HG03066 (cell line): ENCODE measurements around the gene MAT2A.
A peak's percentile ranks its signal among the peaks of the same experiment; 100 is the strongest.
"Not testable (repeated sequence)": the region's sequence is repeated elsewhere in the genome, so short reads cannot be mapped to it uniquely, and the experiment has no call there.

Experiments
- ATAC-seq: cut with Tn5 transposase; IDR thresholded peaks from one replicate; pipeline ENCODE4 v1.9.1; 2021; ENCODE audit warnings: low read depth; ENCODE audit not compliant: unreplicated experiment

Gene MAT2A

DNA sequence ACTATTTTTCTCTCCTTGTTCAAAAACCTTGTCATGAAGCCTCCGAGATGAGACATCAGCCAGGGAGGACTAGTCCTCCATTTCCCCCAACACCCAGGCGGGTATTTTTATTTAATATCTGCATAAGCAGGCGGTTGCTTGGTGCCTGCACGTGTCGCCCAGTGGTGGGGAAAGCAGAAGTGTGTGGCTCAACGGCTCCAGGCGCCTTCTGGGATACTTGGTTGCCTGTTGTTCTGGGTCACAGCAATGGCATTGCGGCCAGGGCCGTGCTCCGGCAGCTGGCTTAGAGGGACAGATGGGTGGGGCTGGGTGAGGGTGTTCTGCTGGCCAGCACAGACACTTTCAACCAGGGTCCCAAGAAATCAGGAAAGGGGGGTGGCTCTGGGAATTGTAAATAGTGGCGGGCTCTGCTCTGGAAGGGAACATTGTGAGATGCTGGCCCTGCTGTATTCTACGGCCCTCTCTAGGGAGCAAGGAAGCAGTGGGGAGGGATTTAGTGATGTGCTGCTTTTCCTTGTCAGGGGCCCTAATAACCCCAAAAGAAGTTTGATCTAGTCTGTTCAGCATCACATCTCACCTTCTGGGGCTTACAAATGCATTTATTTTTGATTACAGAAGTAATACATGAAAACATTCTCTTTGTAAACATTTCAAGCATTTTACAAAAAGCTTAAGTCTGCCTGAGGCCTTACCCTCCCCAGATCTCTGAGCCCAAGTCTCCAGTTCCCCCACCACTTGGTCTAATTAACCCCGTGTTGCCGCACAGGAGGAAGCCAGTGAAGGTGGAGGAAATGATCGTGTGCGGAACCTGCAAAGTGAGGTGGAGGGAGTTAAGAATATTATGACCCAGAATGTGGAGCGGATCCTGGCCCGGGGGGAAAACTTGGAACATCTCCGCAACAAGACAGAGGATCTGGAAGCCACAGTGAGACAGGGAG lies 39.5 kb downstream of the MAT2A start:
- ATAC-seq: peak; percentile 35

DNA sequence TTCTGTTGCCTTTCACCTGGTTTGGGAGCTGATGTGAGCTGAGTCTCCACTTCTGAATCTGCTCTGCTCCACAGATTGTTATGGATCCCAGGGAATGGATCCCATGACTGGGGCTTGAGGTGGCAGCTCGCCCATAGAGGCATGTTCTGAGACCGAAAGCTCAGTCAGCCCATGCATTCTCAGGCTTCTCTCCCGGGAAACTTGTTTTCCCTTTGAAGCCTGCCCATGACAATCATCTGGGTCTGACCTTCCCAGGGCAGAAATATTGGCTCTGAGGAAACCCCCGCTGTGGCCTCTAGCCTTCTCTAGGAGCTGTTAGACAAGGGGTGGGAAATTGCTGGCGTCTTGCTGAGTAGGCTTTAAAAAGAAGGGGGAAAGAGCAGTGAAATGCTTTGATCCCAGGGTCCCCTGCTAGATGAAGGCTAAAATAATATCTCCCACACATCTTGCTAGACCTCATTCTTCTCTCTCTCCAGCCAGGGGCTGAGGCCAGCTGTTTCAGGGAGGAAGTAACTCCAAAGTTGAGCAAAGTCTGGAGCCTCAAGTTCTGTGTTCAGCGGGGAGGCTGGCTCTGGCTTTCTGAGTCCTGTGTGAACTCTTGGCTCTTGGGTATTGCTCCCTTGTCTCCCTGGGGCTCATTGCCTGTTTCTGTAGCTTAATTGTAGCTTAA lies 40.4 kb downstream of the MAT2A start:
- ATAC-seq: no peak

DNA sequence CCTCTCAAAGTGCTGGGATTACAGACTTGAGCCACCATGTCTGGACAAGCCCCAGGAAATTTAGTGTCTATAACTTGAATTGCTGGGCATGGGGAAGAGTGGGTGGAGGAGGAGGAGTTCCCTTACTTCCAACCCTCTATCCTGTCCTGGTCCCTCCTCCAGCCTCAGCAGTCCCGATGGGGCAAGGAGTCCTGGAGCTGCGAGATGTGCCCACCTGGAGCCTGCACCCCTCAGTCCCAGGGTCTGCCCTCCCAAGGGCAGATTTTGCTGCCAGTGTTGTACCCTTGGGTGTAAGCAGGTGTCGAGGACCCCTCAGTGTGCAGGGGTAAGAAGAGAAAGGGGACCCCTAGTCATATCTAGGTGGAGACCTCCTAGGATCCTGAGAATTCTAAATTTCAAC lies 41.2 kb downstream of the MAT2A start:
- no peak for ATAC-seq

DNA sequence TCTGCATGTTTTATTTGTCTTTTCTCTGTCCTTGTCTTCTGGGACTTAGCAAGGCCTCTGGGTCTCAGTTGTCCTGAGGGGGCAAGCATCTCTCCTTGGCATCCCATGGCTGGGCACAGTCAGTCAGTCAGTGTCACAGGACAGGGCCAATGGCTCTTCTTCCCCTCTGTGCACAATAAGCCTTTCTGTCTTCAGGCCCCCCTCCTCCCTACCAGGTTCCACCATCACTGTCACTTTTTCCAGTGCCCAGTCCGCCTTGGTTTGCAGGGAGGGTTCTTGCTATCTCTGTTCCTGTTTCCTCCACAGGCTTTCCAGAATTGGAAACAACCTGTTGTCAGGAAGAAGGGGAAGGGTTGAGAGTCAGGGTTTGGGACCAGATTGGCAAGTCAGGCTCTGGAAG lies 43.5 kb downstream of the MAT2A start:
- ATAC-seq: no peak

DNA sequence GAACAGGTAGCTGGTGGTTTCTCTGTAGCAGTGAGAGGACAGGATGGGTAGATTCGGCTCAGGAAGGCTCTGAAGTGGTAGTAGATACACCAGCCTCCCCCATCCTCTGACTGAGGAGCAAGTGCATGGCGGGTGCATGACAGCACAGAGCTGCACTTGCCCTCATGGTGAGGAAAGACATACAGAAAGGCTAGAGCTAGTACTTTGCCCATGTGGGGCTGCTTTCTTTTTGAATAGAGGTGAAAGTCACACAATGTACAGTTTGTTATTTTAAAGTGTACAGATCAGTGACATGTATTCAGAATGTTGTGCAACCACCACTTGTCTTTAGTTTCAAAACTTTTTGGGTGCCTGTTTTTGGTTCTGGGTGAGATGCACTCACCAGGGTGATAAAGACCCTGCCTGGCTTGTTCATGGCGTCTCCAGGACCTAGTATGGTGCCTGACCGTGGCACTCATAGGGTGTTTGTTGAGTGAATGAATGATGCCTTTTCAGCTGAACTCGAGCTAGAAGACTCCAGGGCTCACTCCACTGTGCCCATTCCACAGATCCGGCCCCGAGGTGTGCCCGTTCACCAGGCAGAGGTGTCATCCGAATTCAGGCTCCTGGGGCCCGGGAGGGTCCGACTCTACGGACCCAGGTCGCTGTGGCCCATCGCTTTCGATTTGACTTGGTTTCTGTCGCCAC lies 44.8 kb downstream of the MAT2A start:
- ATAC-seq: no peak

DNA sequence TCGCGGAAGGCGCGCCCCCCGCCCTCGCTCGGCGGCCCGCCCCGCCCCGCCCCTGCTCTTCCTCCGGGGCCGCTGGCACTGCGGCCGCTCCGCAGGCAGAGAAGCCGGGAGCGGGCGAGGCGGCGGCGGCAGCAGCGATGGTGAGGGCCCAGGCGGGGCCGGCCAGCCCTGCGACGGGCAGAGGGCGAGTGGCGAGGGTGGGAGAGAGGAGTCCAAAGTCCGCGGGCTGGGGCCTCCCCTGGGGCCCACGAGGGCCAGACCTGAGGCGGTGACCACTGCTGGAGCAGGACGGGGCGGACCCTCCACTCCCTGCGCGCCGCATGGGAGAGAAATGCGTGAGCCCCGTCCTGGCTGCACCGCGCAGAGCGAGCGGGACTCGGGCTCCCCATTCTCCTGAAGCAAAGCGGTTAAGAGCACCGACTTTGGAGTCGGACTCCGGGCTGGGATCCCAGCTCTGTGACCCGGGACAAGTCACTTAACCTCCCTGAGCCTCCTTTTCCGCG lies 45.4 kb downstream of the MAT2A start, which contains the start of gene VAMP5:
TSS of gene VAMP5 (plus strand) at position 78 of the 503 bp plus-strand sequence. CDS start at position 138, 60 bp downstream.
- no peak for ATAC-seq

DNA sequence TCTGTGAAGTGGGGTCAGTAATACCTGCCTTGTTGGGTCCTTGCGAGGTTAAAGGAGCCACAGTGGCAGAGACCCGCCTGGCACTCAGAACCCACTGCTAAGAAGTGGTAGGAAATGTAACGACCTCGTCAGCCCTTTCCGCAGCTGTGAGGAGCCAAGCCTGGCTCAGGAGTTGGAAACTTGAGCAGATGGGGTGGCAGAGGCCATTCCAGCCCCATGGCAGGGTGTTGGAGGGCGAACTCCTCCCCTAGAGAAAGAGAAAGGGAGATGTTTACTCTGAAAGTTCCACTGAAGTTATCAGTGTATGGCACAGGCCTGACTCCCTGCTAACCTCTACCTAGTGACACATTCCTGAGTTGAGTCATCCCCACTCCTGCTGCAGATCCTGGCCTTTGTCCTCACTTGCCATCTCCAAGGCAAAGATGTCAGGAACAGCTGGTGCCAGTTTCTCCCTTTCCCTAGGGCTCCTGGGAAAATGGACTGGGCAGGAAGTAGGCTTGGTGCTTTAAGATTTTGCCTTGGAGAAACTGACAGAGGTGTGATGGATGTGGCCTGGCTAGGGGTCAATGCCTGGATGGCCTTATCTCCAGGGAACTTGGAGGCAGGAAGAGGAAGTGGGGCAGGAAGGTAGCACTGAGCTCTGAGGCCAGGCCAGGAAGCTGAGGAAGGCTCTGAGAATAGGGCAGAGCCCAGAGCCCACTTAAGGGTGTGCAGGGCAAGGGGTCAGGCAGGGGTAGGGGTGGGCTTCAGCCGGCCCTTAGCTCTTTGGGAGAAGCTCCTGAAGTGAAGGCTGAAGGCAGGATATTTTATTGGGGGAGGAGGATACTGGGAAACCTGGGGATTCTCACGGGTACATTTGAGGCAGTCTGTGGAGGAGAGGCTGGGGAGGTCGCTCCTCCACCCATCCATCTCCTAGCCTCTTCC lies 46.2 kb downstream of the MAT2A start:
- ATAC-seq: peak; percentile 41

DNA sequence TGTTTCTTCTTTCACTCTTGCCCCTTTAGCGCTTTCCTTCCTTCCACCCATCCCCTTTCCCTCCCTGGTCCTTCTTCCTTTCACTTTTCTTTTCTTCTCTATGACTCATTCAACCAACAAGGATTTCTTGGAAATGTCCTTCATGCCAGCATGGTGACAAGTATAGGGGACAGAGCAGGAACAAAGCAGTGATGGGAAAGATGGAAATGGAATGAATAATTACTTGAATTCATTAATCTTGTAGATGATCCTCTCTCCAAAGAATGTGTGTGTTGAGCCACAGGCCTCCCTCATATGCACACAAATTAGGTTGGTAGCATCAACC lies 46.8 kb downstream of the MAT2A start:
- no peak for ATAC-seq

DNA sequence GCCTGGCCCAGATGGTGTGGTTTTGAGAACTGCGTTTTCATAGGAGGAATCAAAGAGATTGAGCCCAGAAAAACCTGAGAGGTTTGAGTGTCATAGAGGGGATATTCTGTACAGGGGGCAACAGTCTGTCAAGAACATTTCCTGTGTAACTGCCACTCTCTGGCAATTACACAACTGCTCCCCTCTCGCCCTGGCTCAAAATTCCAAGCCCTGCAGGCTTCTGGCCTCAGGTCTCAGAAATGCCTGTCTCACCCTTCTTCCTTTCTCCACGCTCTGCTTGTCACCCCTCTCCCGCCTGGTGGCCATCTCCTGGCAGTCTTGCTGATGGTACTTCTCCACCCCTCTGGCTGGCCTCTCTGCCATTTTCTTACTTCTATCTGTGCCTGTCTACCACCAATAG lies 49.3 kb downstream of the MAT2A start:
- ATAC-seq: no peak

DNA sequence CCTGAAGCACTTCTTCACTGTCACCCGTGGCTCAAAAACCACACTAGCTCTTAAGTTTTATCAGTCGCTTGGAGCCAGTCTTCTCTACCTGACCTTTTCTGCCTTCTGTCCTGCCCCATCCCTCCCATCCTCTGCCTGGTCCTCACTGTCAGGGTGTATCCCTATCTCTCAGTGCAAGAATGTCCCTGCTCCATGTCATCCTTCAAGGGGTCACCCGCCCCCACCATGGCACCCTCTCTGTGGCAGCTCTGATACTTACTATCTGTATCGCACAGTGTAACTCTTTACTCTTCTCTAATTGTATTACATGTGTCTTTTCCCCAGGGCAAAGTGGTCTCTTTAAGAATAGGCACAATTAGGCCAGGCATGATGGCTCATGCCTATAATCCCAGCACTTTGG lies 49.7 kb downstream of the MAT2A start:
- no peak for ATAC-seq

DNA sequence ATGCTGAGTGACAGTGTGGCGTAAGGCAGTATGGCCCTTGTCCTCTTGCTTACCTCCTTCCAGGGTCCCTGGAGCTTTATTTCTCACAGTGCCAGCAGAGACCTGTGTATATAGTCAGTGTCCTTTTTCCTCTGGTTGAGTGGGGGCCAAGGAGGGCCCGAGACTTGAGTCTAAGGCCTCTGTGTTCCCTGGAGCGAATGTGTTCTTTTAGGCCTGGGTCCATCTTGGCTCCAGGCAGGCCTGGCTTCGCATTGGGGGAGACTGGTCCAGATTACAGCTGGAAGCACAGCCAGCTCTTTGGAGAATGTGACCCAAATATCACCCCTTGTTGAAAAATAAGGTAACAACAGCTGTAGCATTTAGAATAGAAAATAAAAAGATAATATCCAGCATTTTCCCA lies 50.2 kb downstream of the MAT2A start:
- no peak for ATAC-seq

DNA sequence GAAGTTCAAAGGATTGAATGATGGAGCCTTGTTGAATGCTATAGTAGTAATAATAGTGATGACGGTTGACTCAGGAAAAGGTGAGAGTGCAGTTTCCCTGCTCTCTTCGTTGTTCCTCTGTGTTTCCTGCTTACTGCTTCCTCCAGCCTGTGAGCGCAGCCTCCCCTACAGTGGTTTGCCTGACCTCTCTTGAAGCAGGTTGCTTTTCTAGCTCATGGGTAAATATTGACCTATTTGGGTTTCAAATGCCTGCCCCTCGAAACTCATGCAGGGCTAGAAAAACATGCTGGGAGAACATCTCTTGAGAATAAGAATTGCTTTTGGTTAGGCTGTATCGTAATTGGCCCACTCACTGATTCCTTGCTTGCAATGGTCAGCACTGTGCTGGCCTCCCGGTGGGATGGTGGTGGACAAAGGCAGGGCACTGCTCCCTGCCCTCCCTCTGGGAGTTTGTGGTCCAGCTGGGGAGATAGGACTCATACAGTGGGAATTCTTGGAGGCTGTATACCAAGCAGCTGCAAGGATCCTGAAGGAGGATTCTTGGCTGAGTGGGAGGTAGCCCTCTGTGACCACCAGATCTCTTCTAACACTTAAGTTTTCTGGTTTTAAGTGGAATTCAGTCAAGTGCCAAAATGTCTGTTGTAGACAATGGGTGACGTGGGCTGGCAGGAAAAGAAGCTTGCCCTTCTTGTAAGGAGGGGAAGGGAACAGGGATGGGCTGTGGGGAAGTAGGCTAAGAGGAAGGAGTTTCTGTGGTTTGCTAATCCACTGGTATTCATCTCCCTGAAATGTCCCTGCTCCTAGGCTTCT lies 51.2 kb downstream of the MAT2A start:
- no peak for ATAC-seq

DNA sequence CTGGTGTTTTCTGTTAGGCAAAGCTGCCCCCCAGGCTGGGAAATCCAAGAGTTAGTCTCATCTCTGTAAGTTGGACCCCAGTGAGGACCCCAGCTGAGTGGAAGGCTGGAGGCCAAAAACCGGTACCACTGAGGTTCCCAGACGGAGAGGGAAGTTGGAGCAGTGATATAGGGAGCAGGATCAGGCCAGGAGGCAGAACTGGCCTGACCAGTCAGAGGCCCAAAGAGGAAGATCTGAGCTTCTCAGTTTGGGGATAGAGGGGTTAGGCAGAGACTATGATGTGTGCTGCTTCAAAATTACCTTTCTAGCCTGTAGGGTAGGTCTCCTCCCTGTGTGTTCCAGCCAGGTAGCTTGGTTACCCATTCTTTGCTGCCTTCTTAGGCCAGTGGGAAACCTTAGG lies 52.0 kb downstream of the MAT2A start:
- ATAC-seq: no peak

DNA sequence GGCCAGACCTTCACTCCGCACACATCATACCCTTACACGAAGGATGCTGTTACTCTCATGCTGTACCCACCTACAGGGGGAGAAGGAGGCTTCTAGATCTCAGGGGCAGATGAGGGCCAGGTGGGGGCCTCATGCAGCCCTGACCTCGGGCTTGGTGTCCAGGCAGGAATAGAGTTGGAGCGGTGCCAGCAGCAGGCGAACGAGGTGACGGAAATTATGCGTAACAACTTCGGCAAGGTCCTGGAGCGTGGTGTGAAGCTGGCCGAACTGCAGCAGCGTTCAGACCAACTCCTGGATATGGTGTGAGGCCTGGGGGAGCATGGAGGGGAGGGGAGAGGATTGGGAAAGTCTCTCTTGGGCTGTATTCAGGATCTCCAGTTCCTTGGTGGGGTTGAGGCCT lies 52.6 kb downstream of the MAT2A start:
- ATAC-seq: no peak

DNA sequence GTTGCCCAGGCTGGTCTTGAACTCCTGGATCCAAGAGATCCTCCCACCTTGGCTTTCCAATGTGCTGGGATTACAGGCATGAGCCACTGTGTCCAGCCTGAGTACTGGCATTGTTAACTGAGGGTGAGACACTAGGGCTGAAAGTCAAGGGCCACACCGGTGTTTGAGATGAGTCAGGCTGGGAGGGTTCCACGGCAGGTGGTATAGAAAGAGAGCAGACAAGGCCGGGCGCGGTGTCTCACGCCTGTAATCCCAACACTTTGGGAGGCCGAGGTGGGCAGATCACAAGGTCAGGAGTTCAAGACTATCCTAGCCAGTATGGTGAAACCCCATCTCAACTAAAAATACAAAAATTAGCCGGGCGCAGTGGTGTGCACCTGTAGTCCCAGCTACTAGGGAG lies 53.3 kb downstream of the MAT2A start:
- not testable (repeated sequence) for ATAC-seq

DNA sequence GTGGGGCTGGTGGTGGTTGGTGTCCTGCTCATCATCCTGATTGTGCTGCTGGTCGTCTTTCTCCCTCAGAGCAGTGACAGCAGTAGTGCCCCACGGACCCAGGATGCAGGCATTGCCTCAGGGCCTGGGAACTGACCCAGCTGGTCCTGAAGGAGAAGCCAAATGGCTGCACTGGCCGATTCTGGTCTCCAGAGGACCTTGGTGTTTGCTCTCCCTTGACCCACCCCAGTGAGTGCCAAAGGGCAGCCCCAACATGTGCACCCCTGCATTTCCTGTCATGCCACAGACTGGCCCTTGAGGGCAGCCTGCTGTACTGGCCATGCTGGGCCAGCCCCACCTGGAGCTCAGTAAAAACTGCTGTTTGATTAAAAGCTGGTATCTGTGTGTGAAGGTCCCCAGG lies 54.1 kb downstream of the MAT2A start:
- ATAC-seq: no peak
